Astrocyte (in vitro differentiated cells and primary cell): ENCODE results near the gene WWTR1. TPM values are rescaled to one million over a fixed set of nuclear protein-coding genes. Genes with fewer than 3 reads are reported as not detected.
A peak's percentile ranks its signal among the peaks of the same experiment; 100 is the strongest.

Experiments
- DNase-seq: peaks from one replicate; pipeline ENCODE4 v3.0.0-alpha.2; 2010; ENCODE audit warnings: low read depth
- FAIRE-seq: peaks from 2 replicates; lab custom pipeline; 2011; peaks lifted over from hg19 to GRCh38; lab: Jason Lieb, UNC
- H2AFZ ChIP-seq: 2 replicates; pipeline ENCODE4 v1.6.0; 2012; ENCODE audit warnings: low read depth, low read length, inconsistent platforms
- H3K27ac ChIP-seq: 2 replicates; pipeline ENCODE4 v1.5.1; 2011; ENCODE audit warnings: low read depth, low read length, inconsistent platforms
- H3K27me3 ChIP-seq: 2 replicates; pipeline ENCODE4 v1.6.0; 2011; ENCODE audit warnings: low read length, inconsistent platforms; ENCODE audit not compliant: insufficient read depth
- H3K36me3 ChIP-seq: 2 replicates; pipeline ENCODE4 v1.5.1; 2011; ENCODE audit warnings: low read length, inconsistent platforms; ENCODE audit not compliant: insufficient read depth
- H3K4me1 ChIP-seq: 2 replicates; pipeline ENCODE4 v1.5.1; 2011; ENCODE audit warnings: low read length, inconsistent platforms; ENCODE audit not compliant: insufficient read depth
- H3K4me2 ChIP-seq: 2 replicates; pipeline ENCODE4 v1.6.0; 2012; ENCODE audit warnings: low read length, inconsistent platforms
- H3K4me3 ChIP-seq: 2 replicates; pipeline ENCODE4 v1.5.1; 2011; ENCODE audit warnings: low read depth, mild to moderate bottlenecking, low read length, inconsistent platforms; ENCODE audit not compliant: insufficient read depth
- H3K79me2 ChIP-seq: 2 replicates; pipeline ENCODE4 v1.6.0; 2012; ENCODE audit warnings: mild to moderate bottlenecking, low read length, inconsistent platforms; ENCODE audit not compliant: insufficient read depth
- H3K9ac ChIP-seq: 2 replicates; pipeline ENCODE4 v1.6.0; 2012; ENCODE audit warnings: mild to moderate bottlenecking, low read length, inconsistent platforms
- H3K9me3 ChIP-seq: 2 replicates; pipeline ENCODE4 v1.5.1; 2012; ENCODE audit warnings: low read depth, mild to moderate bottlenecking, low read length, inconsistent platforms; ENCODE audit not compliant: insufficient read depth
- H4K20me1 ChIP-seq: 2 replicates; pipeline ENCODE4 v1.6.0; 2012; ENCODE audit warnings: low read length, inconsistent platforms; ENCODE audit not compliant: insufficient read depth
- H3K27ac Mint-ChIP-seq: one replicate; pipeline ENCODE4 v1.8.0; 2021; ENCODE audit warnings: mild to moderate bottlenecking, mixed read lengths; ENCODE audit not compliant: unreplicated experiment
- H3K27me3 Mint-ChIP-seq: one replicate; pipeline ENCODE4 v1.8.0; 2021; ENCODE audit warnings: low read depth, mixed read lengths; ENCODE audit not compliant: unreplicated experiment
- H3K36me3 Mint-ChIP-seq: one replicate; pipeline ENCODE4 v1.8.0; 2021; ENCODE audit warnings: low read depth, mixed read lengths; ENCODE audit not compliant: unreplicated experiment
- H3K4me1 Mint-ChIP-seq: one replicate; pipeline ENCODE4 v1.8.0; 2021; ENCODE audit warnings: low read depth, mixed read lengths; ENCODE audit not compliant: unreplicated experiment
- H3K4me3 Mint-ChIP-seq: one replicate; pipeline ENCODE4 v1.8.0; 2021; ENCODE audit warnings: mild to moderate bottlenecking, moderate library complexity, mixed read lengths; ENCODE audit not compliant: unreplicated experiment
- H3K9me3 Mint-ChIP-seq: one replicate; pipeline ENCODE4 v1.8.0; 2021; ENCODE audit warnings: mild to moderate bottlenecking, mixed read lengths; ENCODE audit not compliant: unreplicated experiment
- EZH2 ChIP-seq: IDR thresholded peaks from 2 replicates; pipeline ENCODE4 v1.6.1; 2012; ENCODE audit warnings: mild to moderate bottlenecking, low read length, inconsistent platforms; ENCODE audit not compliant: insufficient read depth
- total RNA-seq: library from RNA; stranded (reverse); gene quantifications from 2 replicates; pipeline ENCODE4 v1.2.1, GENCODE V29; 2021
- TF ChIP-seq, protein P1 (sequence below): IDR thresholded peaks from 2 replicates; pipeline ENCODE4 v1.5.1; 2011; ENCODE audit warnings: low read depth, mild to moderate bottlenecking, inconsistent platforms, low read length, moderate library complexity; ENCODE audit not compliant: insufficient read depth

Gene WWTR1
- total RNA-seq, 1 donor from 2014 or later = 94.3 TPM

GRCh38 chr3:149581681-149582370, 76.0 kb downstream of the WWTR1 start:
- Mint-ChIP-seq H3K9me3 (no peaks in the 10 kb centered on the region), H3K4me3 (peak overlapping the region; percentile 60), H3K36me3 (no peaks in the 10 kb centered on the region), H3K27me3 (no peaks in the 10 kb centered on the region), H3K4me1 (peaks cover 74% of the 10 kb centered on the region), H3K27ac (peak overlapping the region; percentile 95)
- Histone ChIP-seq H3K4me2 (peak overlapping the region; percentile 76), H3K9ac (peak overlapping the region; percentile 70), H3K4me3 (no peak overlapping the region), H3K27ac (peak overlapping the region; percentile 93), H4K20me1 (peaks cover 5% of the 10 kb centered on the region), H3K79me2 (peaks cover 77% of the 10 kb centered on the region), H3K27me3 (no peaks in the 10 kb centered on the region), H3K9me3 (no peaks in the 10 kb centered on the region), H3K4me1 (peaks cover 72% of the 10 kb centered on the region), H2AFZ (no peak overlapping the region), H3K36me3 (no peaks in the 10 kb centered on the region)
- FAIRE-seq (peak; percentile 73), DNase-seq (peak; percentile 91)
- TF ChIP-seq EZH2 = no peak
- TF ChIP-seq, protein P1, sequence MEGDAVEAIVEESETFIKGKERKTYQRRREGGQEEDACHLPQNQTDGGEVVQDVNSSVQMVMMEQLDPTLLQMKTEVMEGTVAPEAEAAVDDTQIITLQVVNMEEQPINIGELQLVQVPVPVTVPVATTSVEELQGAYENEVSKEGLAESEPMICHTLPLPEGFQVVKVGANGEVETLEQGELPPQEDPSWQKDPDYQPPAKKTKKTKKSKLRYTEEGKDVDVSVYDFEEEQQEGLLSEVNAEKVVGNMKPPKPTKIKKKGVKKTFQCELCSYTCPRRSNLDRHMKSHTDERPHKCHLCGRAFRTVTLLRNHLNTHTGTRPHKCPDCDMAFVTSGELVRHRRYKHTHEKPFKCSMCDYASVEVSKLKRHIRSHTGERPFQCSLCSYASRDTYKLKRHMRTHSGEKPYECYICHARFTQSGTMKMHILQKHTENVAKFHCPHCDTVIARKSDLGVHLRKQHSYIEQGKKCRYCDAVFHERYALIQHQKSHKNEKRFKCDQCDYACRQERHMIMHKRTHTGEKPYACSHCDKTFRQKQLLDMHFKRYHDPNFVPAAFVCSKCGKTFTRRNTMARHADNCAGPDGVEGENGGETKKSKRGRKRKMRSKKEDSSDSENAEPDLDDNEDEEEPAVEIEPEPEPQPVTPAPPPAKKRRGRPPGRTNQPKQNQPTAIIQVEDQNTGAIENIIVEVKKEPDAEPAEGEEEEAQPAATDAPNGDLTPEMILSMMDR = no peak

- Histone ChIP-seq H3K36me3 (no peaks in the 10 kb centered on the region), H3K4me3 (no peak overlapping the region), H2AFZ (no peak overlapping the region), H3K27me3 (no peaks in the 10 kb centered on the region), H3K9ac (peak overlapping the region; percentile 70), H3K79me2 (peaks cover 71% of the 10 kb centered on the region), H3K4me1 (peaks cover 66% of the 10 kb centered on the region), H3K9me3 (no peaks in the 10 kb centered on the region), H4K20me1 (no peaks in the 10 kb centered on the region), H3K27ac (peak overlapping the region; percentile 93), H3K4me2 (peak overlapping the region; percentile 76)
- peak overlapping the region; percentile 66 for H3K4me3 Mint-ChIP-seq
- TF ChIP-seq EZH2 = no peak
- TF ChIP-seq, protein P1 = no peak
- H3K36me3 Mint-ChIP-seq = no peaks in the 10 kb centered on the region
- no peak for FAIRE-seq
- peak; percentile 76 for DNase-seq
- no peaks in the 10 kb centered on the region for H3K9me3 Mint-ChIP-seq
- H3K27me3 Mint-ChIP-seq = no peaks in the 10 kb centered on the region
- H3K4me1 Mint-ChIP-seq = peaks cover 74% of the 10 kb centered on the region
- H3K27ac Mint-ChIP-seq = peak overlapping the region; percentile 95
Observed at GRCh38 chr3:149581248-149581647, 76.6 kb downstream of the WWTR1 start.
